HG03196 (cell line): ENCODE measurements around the gene OAT.

Source experiments
- ATAC-seq: cut with Tn5 transposase; IDR thresholded peaks from one replicate; pipeline ENCODE4 v1.9.1; 2021; ENCODE audit not compliant: unreplicated experiment

The OAT gene

DNA sequence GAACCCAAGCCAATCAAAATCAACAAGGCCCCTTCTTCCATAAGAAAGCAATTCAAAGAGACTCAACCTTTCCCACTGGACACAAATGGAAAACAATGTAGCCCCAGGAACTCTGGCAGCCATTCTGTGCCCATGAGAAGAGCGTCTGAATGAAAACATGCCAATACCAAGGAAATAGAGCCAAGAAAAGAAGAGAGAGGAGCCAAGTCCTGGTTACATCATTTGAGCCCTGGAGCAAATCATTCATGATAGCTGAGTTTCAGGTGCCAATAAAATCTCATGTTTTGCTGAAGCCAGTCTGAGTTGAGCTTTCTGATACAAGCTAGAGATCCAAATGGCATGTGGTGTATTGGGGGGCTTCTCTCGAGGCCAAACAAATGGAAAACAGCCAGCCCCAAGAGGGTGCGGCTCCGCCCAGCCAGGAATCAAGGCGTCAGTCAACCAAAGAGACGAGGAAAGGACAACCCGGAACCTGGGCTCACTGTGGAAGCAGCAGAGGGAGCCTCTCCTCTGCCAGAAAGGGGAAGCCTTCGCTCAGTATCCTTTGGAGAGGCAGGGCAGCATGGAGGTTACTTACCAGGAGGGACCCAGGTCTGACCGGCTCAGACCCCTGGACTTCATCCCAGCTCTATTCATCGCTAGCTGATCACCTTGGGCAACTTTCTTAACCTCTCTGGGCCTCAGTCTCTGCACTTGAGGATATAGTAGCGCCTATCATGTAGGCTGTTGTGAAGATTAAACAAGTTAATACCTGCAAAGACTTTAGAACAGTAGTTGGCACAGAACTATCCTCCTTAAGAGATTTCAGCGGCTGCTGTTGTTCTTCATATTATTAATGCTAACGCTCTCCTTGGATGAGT lies 61.8 kb downstream of the OAT start:
- no peak for ATAC-seq

DNA sequence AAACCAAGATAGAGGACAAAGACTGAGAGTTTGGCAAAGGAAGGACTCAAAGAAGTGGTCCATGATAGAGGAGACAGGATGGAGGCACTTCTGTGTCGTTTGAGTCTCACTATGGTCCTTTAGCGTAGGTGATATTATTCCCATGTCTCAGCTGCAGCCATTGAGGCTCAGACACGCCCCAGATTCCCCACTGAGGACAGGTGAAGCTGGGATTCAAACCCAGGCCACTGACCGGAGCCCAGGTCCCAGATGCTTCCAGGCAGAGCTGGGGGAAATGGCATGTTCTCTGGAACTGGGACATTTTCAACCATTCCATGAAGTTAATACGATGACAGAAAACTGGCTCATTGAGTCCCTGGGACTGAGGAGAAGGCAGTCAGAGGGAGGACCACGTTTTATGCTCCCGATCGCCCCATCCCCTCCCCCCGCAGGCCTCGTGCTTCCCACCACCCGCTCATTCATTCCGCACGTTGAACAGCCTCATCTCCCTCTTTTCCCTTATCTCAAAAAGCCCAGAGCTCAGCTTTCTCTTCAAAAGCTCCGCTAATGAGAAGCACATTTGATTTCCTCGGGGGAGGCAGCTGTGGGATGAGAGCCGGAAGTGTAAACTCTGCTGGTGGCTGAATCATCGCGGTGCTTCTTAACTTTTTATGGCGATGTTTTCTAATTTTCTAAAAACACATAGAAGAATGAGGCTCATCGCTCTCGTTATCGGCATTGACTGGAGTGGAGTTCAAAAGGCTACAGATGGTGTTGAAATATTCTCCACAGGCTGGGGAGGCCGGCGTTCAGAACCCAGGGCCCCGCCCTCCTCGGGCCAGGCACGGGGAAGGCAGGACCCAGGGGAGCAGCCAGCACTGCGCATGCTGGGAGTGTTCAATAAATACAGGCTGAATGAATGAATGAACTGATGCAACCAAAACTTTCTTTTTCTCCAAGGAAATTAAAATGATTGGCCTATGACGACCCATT lies 64.0 kb downstream of the OAT start:
- no peak for ATAC-seq

DNA sequence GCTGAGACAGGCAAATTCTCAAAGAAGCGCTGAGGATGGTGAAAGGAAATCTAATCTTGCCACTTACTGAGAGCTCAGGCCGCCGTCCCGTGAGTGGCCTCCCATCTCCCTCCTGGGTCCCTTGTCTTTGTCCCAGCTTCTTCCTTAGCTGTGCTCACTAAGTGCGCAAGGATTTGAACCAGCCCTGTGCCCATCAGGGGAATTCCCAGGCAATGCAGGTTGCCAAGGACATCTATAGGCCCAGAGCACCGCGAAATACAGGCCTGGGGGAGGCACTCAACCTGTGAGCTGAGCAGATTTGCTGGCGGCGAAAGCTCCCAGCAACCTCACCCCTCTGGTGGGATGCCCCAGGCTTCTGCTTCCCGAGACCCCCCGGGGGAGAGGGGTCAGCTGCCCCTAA lies 64.8 kb downstream of the OAT start:
- no peak for ATAC-seq

DNA sequence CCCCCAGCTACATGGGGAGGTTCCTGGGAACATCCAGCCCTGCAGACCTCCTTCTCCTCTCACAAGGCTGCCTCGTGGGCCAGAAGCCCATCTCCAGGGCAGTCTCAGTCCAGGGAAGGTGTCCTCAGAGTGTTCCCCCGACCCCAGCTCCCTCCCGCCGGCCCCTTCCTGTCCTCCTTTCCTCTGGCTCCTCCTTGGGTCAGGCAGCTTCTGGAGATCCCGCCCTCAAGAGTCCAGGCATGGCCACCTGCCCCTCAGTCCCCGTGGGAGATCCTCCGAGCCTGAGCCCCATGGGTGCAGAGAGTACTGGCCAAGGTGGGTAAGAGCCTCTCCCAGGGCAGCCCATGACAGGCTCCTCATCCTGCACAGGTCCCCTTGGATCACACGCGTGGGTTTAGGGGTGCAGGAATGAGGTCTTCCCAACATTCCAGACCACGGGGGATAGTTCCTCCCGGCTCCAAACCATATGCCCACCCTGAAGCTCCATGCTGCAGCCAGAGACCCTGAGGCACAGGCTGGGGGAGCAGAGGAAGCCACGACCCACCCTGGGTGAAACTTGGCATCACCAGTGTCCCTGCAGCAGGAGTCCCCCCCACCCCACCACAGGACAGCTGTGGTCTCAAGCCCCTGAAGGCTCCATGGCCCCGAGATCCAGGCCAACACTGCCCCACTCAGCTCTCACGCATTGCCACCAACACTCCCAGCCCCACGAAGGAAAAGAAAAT lies 65.5 kb downstream of the OAT start:
- ATAC-seq, result no peak

DNA sequence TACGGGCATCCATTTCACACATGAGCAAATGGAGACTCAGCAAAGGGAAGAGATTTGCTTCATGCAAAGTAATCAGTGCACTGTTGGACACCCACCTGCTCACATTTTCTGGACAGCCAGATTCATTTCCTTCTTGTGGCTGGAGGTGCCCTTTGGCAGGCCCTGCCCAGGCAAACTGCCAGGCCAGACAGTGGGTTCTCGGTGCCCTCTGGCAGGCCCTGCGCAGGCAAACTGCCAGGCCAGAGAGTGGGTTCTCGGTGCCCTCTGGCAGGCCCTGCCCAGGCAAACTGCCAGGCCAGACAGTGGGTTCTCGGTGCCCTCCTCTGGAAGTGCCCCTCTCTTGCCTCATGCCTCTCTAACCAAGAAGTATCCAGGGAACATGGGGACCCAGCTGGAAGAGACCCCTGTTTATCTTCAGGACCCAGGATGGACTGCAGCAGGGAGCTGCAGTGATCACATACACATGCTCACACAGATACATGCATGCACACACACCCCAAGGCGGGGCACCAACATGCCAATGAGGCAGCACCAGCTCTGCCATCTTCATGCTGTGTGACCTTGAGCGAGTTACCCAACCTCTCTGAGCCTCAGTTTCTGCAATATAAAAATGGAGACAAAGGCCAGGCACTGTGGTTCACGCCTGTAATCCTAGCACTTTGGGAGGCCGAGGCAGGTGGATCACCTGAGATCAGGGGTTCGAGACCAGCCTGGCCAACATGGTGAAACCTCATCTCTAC lies 67.1 kb downstream of the OAT start:
- no peak for ATAC-seq

DNA sequence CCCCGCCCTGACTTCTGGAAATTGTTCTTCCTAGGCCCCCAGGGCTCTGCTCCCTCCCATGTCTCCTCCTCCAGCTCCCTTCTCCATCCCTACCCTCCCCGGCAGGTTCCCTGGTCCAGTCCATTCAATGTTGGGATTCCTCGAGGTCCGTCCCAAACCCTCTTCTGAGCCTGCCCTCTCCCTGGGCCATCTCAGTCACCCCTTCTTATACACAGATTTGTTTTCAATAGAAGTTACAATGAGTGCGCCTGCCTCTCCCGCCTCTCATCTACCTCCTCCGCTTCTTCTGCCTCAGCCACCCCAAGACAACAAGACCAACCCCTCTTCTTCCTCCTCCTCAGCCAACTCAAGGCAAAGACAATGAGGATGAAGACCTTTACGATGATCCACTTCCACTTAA lies 67.9 kb downstream of the OAT start:
- no peak for ATAC-seq

DNA sequence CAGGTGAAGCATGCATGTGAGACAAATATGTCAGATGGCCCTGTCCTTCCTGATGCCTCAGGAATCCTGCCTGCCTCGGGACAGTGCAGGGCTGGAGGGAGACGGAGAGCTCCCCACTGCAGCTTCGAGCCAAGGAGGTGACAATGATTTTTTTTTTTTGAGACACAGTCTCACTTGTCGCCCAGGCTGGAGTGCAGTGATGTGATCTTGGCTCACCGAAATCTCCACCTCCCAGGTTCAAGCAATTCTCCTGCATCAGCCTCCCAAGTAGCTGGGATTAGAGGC lies 68.8 kb downstream of the OAT start:
- no peak for ATAC-seq

DNA sequence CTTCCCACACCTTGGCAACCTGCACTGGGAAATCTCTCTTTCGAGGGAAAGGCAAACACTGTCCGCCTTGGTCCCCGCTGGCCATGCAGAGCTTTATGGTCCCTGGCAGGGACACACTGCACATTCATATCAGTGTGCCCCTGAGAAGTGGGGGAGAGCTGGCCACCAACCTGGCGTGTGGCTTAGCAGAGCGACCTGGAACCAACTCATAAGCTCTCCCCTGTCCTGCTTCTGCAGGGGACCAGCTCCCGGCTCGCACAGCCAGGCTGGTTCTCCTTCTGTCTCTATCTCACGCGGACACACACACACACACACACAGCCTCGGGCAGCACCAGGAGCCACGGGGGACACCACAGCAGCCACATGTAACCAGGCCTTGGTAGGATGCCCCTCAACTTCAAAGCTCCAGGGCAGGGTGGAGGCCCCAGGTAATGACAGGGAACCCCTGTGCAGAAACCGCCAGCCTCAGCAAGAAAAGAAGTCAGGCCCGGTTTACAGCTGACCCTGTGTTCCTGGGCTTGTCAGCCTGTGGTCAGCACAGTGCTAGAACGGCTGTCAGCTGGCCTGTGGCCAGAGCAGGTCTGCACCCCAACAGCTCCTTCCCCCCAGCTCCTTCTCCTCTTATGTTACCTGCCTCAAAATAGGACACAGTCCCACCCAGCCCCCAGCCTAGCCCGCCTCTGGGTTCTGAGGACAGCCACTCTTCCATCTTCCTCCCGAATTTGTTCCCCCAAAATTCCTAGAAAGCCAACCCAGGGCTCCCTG lies 69.3 kb downstream of the OAT start:
- ATAC-seq, result no peak

DNA sequence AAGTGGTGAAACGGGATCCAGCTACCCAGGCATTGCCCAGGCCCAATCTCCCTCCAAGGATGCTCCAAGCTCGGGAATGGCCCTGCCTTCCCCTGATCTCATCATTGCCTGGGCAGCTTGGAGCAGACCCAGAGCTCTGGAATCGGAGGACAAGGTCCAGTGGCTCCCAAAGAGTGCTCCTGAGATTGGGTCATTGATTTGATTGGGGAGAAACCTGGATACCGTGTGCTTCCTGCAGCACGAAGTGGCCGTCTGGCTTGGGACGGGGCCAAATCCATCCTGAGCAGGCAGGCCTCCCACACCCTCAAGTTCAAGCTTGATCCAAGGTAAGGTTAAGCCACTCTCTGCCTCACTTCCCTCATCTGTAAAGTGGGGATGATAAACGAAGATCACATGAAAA lies 69.9 kb downstream of the OAT start:
- no peak for ATAC-seq

DNA sequence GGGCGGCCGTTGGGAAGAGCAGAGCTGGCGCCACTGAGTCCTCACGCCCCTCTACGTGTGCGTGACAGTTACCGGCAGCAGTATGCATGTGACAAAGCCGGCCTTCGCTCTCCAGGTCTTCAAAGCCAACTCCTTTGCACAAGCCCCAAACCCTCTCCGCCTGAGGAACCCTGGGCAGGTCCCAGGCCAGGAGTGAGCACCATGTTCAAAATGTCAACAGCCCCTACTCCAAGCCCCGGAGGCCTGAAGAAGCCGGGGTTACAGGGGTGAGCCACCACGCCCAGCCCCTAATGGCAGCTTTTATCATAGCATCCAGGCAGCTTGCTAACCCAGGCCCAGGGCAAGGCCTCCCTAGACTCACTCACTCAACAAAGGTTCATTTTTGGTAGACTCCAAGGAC lies 70.8 kb downstream of the OAT start:
- no peak for ATAC-seq
